Stimulated activated CD8-positive, alpha-beta memory T cell treated with anti-CD3 and anti-CD28 coated beads, Interleukin-12 subunit alpha, Interleukin-12 subunit beta, amount 100 ng/mL, for 24 hours (primary cell): ENCODE measurements around the gene SEPSECS.
A peak's percentile ranks its signal among the peaks of the same experiment; 100 is the strongest.

Experiments used
- DNase-seq: peaks from one replicate; pipeline ENCODE4 v3.0.0-alpha.2; 2020; ENCODE audit errors: extremely low read depth

SEPSECS gene

DNA sequence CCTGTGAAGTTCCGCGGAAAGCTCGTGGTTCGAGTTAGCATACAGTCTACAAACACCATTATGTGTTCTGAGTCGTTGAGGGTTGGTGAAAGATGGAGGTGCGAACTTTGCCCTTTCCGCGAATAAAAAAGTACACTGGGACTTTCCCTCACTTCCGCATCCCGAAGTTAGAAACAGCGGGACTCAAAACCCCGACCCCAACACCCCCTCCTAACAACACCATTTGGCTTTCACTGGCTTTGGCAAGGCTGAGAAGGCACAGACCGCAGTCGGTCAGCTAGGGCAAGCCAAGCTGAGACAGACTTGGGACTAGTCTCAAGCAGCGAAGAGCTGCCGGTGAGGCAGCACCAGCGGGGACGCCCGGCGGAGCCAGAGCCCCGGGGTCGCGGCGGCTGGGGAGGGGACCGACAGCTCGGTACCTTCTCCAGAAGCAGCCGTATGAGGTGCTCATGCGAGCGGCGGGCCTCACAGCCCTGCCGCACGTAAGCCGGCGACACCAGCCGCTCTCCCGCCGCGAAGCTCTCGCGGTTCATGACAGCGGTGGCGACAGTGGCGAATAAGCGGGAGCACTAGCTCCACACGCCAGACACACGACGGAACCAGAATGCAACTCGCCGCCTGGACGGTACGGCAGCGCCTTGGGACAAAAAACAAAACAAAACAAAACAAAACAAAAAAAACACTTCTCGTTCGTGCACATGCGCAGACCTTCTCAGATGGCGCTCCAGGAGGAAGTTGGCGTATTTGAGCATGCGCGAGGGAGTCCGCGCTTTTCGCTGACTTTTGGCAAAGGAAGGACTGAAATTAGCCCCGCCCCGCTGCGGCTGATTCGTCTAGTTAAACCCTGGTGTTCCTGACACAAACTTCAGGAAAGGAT lies at the start of gene SEPSECS:
TSS of gene SEPSECS (minus strand) at position 613 of the 877 bp plus-strand sequence. CDS start at position 533, 80 bp downstream.
- peak; percentile 81 for DNase-seq

DNA sequence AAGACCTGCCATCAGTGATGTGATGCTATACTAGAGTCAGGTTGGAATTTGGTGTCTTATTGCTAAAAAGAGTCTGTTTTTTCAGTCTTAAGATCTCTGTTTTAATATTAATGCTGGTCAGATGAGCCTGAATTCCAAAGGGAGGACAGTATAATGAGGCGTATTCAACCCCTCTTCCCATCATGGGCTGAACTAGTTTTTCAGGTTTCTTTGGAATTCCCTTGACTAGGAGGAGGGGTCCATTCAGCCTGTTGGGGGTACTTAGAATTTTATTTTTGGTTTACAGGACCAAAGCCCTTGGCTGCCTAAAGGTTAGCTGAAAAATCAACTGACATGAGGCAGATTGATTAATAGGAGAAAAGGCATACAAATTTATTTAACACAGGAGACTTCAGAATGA lies 49.5 kb upstream of the SEPSECS start:
- no peak for DNase-seq

DNA sequence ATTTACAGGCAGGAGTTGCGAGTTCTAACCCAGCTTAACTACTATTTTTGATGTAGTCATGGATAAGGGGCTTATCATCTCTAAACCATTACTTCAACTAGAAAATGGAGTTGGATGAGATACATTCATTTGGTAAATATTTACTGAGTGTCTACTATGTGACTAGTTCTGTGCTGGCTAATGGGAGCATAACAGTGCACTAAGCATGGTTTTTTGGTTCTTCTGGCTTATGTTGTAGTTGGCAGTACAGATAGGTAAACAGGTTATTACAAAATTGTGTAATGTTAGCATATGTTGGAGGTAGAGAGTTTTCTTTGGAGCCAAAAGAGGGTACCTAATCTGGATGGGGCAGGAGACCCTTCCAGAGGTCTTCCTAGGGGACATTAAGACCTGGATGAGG lies 47.7 kb upstream of the SEPSECS start:
- DNase-seq, result no peak

DNA sequence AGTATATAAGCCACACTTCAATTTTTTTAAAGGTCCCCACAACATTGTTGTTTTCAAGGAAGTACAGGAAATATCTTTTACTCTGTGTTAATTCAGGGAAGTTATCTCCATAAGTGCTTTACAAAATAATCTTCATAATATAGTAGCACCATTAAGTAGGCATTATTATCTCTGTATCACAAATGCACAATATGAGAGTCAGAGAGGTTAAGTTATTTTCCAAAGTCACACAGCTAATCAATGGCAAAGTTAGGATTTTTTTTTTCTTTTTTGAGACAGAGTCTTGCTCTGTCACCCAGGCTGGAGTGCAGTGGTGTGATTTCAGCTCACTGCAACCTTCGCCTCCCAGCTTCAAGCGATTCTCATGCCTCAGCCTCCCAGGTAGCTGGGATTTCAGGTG lies 38.5 kb upstream of the SEPSECS start:
- DNase-seq, result no peak

DNA sequence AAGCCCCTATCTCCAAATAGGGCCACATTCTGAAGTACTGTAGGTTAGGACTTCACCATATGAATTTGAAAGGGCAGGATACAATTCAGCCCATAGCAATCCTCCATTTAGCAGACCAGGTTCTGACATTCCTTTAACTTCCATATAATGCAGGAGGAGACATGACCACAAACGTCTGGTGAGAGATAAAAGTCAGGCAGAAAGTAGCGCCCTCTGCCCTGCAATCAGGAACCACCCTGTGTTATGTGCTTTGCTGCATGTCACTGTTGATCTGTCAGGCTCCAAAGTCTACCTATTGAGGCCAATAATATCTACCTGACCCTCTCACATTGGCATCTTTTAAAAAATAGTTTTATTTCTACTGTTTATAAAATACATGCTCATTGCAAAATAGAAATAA lies 30.2 kb upstream of the SEPSECS start:
- no peak for DNase-seq

DNA sequence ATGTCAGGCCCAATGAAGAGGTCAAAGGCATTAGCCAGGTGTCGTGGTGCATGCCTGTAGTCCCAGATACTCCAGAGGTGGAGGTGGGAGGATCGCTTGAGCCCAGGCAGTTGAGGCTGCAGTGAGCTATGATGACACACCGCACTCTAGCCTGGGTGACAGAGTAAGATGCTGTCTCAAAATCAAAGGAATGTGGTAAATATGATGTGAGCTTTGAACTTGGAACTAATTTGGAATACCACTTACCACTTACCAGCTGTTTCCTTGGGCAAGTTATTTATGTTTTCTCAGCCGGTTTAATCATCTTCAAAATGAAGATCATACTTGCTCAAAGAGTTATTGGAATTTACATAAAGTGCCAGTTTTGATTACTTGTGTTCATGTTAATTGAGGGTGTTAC lies 23.8 kb upstream of the SEPSECS start:
- DNase-seq, result no peak

DNA sequence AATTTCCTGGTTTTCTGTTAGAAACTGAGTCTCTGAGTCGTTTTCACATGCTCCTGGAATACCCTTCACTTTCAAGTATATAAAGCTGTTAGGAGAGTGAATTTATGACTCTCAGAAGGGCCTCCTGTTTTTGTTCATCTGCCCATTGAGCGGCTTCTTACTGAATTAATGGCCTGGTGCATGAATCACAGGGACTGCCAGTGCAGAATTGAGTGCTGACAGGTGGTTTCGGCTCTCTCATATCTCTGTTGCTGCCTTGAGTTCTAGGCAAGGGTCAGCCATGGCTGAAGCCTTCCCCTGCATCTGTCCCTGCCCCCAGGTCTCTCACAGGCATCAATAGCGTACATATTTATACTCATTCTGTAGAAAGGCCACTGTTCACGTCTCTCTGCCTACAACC lies 22.7 kb upstream of the SEPSECS start:
- DNase-seq, result no peak

DNA sequence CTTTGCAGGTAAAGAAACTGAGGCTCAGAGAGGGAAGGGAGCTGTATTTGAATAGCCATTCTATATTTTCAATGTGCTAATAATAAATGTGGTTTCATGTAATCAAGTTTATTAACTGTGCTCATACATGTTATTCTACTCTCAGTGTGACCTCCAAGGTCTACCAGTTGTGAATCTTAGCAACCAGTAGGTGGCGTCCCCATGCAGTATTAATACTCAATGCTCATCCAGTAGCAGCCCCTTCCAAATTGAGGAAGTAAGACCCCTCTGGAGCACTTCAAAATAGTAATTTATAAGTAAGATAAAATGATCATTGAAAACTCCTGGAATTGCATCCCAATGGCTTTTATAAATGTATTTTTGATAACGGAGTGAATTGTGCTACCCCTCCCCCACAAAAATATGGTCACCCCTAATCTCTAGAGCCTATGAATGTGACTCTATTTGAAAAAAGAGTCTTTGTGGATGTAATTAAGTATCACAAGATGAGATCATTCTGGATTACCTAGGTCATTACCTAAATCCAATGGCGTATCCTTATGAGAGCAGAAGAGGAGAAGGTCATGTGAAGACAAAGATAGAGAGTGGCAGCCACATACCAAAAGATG lies 20.4 kb upstream of the SEPSECS start:
- no peak for DNase-seq

DNA sequence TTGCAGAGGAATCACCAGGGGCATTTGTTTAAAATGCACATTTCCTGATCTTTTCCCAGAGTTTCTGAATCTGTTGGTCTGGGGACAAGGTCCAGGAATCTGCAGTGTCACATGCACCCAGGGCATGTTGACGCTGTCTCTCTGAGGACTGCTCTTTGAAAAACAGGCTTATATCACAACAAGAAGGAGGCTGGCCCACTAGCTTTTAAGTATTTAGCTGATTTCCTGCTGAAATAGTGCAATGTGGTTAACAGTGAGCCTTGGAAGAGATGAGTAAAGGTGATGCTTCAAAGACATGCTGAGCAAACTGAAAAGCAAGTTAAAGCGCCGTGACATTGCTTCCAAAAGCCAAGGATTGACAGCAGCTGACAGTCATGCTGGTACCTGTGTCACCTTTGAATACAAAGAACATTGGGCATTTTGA lies 18.6 kb upstream of the SEPSECS start:
- DNase-seq, result no peak

DNA sequence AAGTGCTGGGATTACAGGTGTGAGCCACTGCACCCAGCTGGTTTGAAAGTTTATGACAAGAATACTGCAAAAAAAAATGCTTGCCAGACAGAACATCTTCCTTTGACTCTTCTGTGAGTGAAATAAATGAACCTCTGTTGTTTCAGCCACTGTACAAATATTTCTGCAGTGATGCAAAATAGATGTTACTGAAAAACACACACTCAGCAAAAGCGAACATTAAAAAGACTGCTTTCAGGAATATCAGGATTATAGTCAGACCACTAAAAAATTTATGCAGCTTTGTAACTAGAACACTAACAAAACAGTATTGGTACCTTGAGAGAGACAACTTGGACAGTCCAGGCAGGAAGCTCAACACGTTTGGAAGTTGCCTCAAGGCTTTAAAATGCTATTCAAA lies 16.9 kb upstream of the SEPSECS start:
- no peak for DNase-seq

DNA sequence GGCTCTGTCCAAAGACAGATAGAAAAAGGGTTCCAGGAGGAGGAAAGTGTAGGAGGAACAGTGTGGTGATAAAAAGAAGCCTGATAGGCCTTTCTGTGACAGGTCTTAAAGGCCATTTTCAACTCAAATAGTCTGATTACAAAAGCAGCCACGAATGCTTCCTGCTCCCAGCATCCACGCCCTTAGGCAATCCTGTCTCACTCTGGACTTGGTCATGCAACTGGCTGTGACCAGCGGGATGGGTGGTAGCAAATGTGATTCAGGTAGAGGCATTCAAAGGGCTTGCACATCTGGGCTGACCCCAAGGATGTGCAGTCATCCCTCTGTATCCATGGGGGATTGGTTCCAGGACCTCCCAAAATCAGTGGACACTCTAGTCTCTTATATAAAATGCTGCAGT lies 14.4 kb upstream of the SEPSECS start:
- no peak for DNase-seq

DNA sequence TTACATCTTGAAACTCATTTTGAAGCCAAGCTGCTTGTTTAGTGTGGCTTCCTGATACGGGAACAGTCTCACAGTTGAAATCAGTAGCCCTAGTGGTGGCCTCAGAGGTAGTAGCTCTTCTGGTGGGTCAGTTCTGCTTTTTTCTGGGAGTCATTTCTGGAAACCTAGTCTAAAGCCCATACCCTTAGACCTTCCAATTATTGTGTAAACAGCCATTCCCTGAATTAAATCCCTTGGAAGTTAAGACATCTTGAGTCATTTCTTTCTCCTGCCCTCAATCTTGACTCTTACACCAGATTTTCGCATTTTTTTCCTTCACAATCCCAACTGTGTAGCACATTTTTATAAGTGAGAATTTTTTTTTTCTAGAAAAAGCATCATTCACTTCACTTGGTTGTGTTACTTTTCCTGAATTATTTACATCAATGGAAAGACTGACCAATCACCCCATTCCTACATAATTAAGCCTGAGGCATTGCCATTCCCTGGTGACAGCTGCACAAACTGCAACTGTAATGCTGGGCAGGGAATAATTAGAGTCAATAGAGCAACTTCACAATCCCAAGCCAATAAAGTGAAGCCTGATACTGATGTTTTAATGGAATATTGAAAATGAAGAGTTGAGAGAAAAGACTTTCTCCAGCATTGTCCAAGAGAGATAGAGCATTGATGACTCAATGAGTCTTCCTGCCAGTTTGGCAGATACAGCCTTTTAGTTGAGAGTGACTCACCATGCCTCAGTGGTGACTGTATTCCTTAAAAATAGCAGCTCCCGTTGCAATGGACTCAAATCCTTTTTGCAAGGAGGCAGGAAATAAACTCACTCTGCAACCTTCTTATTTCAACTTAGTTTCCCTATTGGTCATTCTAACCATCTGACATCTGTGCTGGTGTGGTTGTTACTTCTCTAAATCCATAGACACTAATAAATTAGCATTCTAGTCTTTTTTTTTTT lies 13.0 kb upstream of the SEPSECS start:
- no peak for DNase-seq

DNA sequence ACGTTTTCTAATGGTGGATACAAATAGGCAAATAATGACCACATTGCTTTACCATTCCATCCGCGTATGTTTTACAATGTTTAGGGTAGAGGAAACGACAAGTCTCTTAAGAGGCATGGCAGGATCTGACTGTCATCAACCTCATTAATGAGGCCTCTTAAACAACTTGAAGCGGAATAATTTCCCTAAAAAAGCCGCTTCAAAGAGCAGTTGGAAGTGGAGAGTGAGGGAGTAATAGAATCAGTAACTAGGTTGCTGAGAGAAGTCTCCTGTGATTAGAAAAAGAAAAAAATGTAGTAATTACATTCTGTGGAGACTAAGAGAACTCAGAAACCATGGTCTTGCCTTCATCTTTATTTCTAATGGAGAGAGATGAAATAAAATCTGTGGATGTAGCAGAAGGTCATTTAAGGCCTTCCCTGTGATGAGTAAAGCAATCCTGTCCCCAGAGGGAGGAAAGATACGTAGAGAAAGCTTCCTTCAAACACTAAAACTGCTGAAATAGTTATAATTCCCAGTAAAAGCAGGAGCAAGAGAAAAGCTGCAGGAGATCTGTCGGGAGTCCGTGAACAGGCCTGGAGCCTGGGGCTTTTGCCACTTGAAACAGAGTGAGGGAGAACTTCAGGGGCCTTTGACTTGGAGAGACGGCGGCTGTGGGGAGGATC lies 11.1 kb upstream of the SEPSECS start:
- DNase-seq, result no peak

DNA sequence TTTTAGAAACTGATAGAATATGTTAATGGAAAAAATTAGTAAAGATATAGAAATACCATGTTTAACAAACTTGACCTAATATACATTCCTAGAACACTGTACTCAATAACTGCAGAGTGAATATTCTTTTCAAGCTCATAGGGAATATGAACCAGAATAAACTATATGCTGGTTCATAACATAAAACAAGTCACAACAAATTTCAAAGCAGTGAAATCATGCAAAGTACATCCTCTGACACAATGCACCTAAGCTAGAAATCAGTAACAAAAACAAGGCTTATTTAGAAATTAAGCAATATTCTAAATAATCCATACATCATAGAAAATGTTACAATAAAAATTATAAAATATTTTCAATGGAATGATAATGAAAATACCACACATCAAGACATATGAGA lies 9.2 kb upstream of the SEPSECS start:
- no peak for DNase-seq

DNA sequence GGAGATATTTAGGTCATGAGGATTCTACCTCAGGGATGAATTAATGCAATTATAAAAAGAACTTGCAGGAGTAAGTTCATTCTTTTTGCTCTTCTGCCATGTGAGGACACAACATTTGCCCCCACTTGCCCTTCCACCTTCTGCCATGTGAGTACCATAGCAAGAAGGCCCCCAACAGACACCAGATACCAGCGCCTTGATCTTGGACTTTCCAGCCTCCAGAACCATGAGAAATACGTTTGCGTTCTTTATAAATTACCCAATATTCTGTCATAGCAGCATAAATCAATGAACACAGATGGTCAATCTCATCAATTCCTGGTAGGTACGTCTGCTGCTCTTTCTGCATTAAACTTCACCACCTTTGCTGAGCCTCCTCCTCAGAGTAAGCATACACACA lies 5.7 kb upstream of the SEPSECS start:
- no peak for DNase-seq

DNA sequence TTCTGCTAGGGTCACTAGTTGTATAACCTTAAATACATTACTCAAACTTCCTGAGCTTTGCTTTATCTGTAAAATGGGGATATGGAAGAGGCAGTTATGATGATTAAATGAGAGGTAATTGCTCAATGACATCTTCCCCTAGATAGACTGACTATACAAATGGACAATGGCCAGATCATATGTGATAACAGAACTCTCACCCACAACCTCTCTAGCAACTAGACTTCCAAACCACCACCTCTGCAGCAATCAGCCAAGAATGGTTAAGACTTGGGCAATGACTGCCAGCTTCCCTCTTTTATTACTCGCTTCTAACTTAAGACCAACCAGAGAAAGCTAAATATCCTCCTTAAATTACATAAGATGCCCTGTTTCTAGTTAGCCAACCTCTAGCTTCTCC lies 2.9 kb upstream of the SEPSECS start:
- no peak for DNase-seq

DNA sequence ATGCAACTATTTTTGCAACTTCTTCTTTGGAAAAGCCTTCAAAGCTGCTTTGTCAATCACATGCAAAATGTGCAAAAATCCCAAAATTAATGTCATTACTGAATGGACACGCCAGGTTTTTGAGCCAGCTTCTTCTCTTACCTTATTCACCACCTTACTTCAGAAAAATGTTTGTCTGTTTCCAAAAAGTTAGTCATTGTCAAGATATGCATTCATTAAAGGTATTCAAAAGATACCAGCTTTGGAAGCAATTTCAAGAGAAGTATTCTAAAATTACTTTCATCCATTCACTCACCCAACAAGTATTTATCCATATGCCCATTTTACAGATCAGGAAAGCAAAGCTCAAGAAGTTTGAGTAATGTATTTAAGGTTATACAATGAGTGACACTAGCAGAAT lies 2.3 kb upstream of the SEPSECS start:
- DNase-seq, result no peak

DNA sequence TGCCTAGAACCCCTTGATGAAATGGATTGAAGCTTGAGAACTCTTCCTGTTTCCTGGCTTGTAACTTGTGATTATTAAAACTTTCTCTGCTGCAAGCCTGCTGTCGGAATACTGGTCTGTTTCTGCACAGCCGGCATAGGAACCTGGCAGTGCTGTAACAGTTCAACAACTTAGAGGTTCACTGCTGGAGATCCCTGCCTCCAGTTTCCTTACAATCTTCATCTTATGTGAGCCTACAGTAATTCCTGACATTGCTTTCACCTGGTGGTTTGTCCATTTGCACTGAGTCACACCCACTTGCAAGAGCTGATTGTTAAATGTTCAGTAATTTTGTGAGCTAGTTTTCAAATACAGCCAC lies 1.3 kb upstream of the SEPSECS start:
- DNase-seq, result no peak

DNA sequence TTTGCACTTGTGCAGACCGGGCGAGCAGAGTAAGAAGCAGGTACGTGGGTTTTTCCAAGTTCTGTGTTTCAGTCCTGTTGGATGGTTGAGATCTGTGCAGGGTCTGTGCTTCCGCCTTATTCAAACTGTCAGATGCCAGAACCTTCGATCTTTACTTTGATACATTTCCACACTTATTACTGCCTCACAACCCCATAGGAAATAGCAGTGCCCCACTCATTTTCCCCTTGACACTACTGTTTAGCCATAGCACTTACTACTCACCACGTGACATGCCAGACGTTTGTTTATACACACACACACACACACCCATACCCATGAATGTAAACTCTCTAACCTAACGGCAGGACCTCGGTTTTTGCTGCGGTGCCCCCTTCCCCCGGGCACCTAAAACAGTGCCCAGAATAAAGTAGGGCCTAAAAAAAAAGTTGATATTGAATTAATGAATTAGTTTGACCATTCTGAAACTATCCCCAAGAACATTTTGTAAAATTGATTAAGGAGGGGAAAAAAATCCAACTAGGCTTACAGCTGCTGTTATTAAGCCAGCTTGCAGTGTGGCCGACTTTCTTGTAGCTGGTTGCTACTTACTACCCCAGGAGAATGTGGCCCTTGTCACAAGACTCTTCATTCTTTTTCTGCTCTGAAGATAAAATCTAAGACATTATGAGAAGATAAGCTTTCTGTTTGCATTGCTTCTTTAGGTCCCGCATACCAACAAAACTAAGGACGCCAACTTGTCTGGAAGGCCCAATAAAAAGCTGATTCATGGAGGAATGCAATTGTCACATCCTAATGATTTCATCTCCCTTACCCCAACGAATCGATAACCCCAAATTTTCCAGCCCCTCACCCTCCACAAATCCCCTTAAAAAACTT lies 704 bp upstream of the SEPSECS start:
- no peak for DNase-seq

DNA sequence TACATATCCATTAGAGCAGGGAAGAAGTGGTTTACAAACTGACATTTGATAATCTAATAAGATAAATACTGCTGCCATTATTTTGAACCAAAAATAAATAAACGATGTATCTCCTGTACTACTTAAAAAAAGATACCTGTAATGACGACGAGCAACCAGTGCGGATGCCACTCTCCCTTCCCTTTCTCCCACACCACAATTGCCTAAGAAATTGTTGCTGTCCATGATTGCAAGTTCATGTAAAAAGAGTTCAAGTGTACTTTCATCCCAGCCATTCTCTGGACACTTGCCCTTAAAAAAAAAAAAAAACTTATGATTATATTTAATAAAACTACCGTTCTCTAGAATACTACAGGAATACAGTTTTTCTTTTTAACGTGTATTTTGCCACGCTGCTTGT lies 1.4 kb downstream of the SEPSECS start:
- DNase-seq, result no peak

DNA sequence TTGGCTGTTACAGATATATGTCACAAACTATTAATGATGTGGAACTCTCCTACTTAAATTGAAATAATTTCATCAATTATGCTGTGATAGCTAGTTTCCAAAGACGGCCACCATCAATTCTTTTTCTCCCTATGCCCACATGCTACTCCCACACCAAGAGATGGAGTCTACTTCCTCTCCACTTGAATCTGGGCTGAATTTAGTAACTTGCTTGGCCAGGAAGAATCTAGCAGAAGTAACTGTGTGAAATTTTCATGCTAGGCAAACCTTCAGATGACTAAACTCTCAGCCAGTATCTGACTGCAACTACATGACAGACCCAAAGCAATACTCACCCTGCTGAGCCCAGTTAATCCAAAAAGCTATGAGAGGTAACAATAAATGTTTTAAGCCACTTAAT lies 3.2 kb downstream of the SEPSECS start:
- DNase-seq, result no peak
